Keratinocyte (primary cell): Measurements from ENCODE around the gene TNP2. TPM values are rescaled to one million over a fixed set of nuclear protein-coding genes. Genes with fewer than 3 reads are reported as not detected.

Experiments
- DNase-seq: peaks from one replicate; pipeline ENCODE4 v3.0.0-alpha.2; 2011; ENCODE audit warnings: low read depth, missing footprints, low spot score
- FAIRE-seq: peaks from 2 replicates; lab custom pipeline; 2011; peaks lifted over from hg19 to GRCh38; lab: Jason Lieb, UNC
- H2AFZ ChIP-seq: 2 replicates; pipeline ENCODE4 v1.6.0; 2012; ENCODE audit warnings: low read length, control low read depth, inconsistent platforms; ENCODE audit not compliant: control insufficient read depth
- H3K27ac ChIP-seq: 2 replicates; pipeline ENCODE4 v1.5.1; 2011; ENCODE audit warnings: low read length; ENCODE audit not compliant: control insufficient read depth, insufficient read depth
- H3K27me3 ChIP-seq: 3 replicates; pipeline ENCODE4 v1.6.0; 2011; ENCODE audit warnings: low read length; ENCODE audit not compliant: control insufficient read depth, insufficient read depth; ENCODE audit errors: extremely low read depth
- H3K36me3 ChIP-seq, 2 experiments: 2 replicates in 1 of 2; 3 replicates in 1 of 2; pipeline ENCODE4 v1.5.1; 2011; ENCODE audit warnings: low read length in 2 of 2, mild to moderate bottlenecking in 1 of 2; ENCODE audit not compliant: control insufficient read depth in 2 of 2, insufficient read depth in 2 of 2; ENCODE audit errors: extremely low read depth in 1 of 2
- H3K4me1 ChIP-seq: 3 replicates; pipeline ENCODE4 v1.5.1; 2011; ENCODE audit warnings: low read length; ENCODE audit not compliant: control insufficient read depth, insufficient read depth; ENCODE audit errors: extremely low read depth
- H3K4me2 ChIP-seq: 3 replicates; pipeline ENCODE4 v1.6.0; 2011; ENCODE audit warnings: low read depth, low read length; ENCODE audit not compliant: control insufficient read depth, insufficient read depth; ENCODE audit errors: extremely low read depth
- H3K4me3 ChIP-seq, 3 experiments: fragments of 200-600 bp in 1 of 3; sonication (generic) in 1 of 3; 2 replicates in 2 of 3; 3 replicates in 1 of 3; pipeline ENCODE4 v1.5.1; 2011 to 2016; ENCODE audit warnings: low read length in 3 of 3, mild to moderate bottlenecking in 3 of 3, control low read depth in 2 of 3, inconsistent platforms in 1 of 3, low read depth in 1 of 3, mixed read lengths in 1 of 3, mixed run types in 1 of 3, moderate library complexity in 1 of 3; ENCODE audit not compliant: control insufficient read depth in 2 of 3, insufficient read depth in 2 of 3; ENCODE audit errors: extremely low read depth in 1 of 3
- H3K79me2 ChIP-seq: 2 replicates; pipeline ENCODE4 v1.6.0; 2012; ENCODE audit warnings: low read length; ENCODE audit not compliant: control insufficient read depth, insufficient read depth
- H3K9ac ChIP-seq: 3 replicates; pipeline ENCODE4 v1.6.0; 2011; ENCODE audit warnings: low read length; ENCODE audit not compliant: control insufficient read depth, insufficient read depth; ENCODE audit errors: extremely low read depth
- H3K9me1 ChIP-seq: 3 replicates; pipeline ENCODE4 v1.6.0; 2011; ENCODE audit warnings: low read length; ENCODE audit not compliant: control insufficient read depth, insufficient read depth; ENCODE audit errors: extremely low read depth
- H3K9me3 ChIP-seq: 2 replicates; pipeline ENCODE4 v1.5.1; 2012; ENCODE audit warnings: low read depth, low read length; ENCODE audit not compliant: control insufficient read depth
- H4K20me1 ChIP-seq: 3 replicates; pipeline ENCODE4 v1.6.0; 2011; ENCODE audit warnings: low read length; ENCODE audit not compliant: control insufficient read depth, insufficient read depth; ENCODE audit errors: extremely low read depth
- CTCF ChIP-seq, 3 experiments: IDR thresholded peaks in 1 of 3; conservative IDR thresholded peaks in 1 of 3; optimal IDR thresholded peaks in 1 of 3; 2 replicates in 2 of 3; 3 replicates in 1 of 3; pipeline versions ENCODE3 to v1.5.1; 2011; ENCODE audit warnings: low read length in 3 of 3, mild to moderate bottlenecking in 3 of 3, moderate library complexity in 2 of 3, control low read depth in 1 of 3, inconsistent platforms in 1 of 3; ENCODE audit not compliant: insufficient read depth in 2 of 3; ENCODE audit errors: extremely low read depth in 1 of 3
- EZH2 ChIP-seq: IDR thresholded peaks from one replicate; pipeline ENCODE4 v1.6.1; 2012; ENCODE audit warnings: inconsistent platforms, mild to moderate bottlenecking, low read length, moderate library complexity
- dilution Hi-C: fragments of 300-500 bp; cut with MboI; formaldehyde crosslinking; loops from one replicate; pipeline ENCODE4 v1.7.0; 2020; ENCODE audit warnings: low sequenced_read_pairs; ENCODE audit not compliant: extremely low pct_ligation_motif_present
- polyA plus RNA-seq, 5 experiments: library from polyadenylated mRNA; depleted of rRNA in 3 of 5; stranded (reverse) in 3 of 5; stranded (forward) in 1 of 5; unstranded in 1 of 5; fragments of >200 nt; gene quantifications; 1 replicate in 1 of 5; 2 replicates in 3 of 5; 3 replicates in 1 of 5; pipeline versions ENCODE4 v1.2.1 to v1.2.3, GENCODE V29; 2011 to 2012; ENCODE audit warnings: missing spikeins in 2 of 5, low read depth in 1 of 5, low replicate concordance in 1 of 5

The TNP2 gene
- polyA plus RNA-seq, 1 donor (not counting 4 experiments of a cell fraction or from before 2014, with no cell fraction given): not detected

- H3K9me3 ChIP-seq: no peaks in the 10 kb centered on the region
- DNase-seq: no peak
- no peaks in the 10 kb centered on the region for H3K27me3 ChIP-seq
These were observed 39.7 kb downstream of the TNP2 start for GRCh38 chr16:11229432-11229831.

GRCh38 chr16:11225677-11226549 lies 43.2 kb downstream of the TNP2 start:
- FAIRE-seq (no peak), DNase-seq (no peak)
- H3K36me3 ChIP-seq: no peaks in the 10 kb centered on the region
- no peak overlapping the region for H3K9ac ChIP-seq
- H3K9me1 ChIP-seq: no peaks in the 10 kb centered on the region
- H3K4me3 ChIP-seq: no peak overlapping the region
- H3K4me1 ChIP-seq: no peaks in the 10 kb centered on the region
- no peak overlapping the region for H3K27ac ChIP-seq
- no peaks in the 10 kb centered on the region for H3K27me3 ChIP-seq
- H2AFZ ChIP-seq: no peak overlapping the region
- H3K4me2 ChIP-seq: no peak overlapping the region
- H3K9me3 ChIP-seq: no peaks in the 10 kb centered on the region
- dilution Hi-C loops: no loop called here
- no peaks in the 10 kb centered on the region for H4K20me1 ChIP-seq
- TF ChIP-seq EZH2: no peak
- TF ChIP-seq CTCF (optimal IDR thresholded peaks at IDR 0.05 in 1 of 3, IDR thresholded peaks at IDR 0.05 in 1 of 3, conservative IDR thresholded peaks at IDR 0.05 in 1 of 3; ENCODE audit: extremely low read depth in 1 of 3, insufficient read depth in 2 of 3, low read length in 3 of 3): no peak
- no peaks in the 10 kb centered on the region for H3K79me2 ChIP-seq

More at GRCh38 chr16:11229432-11229831, 39.7 kb downstream of the TNP2 start:
- Histone ChIP-seq H3K79me2 (no peaks in the 10 kb centered on the region), H2AFZ (no peak overlapping the region), H3K9me1 (no peaks in the 10 kb centered on the region), H3K36me3 (no peaks in the 10 kb centered on the region), H3K9ac (no peak overlapping the region), H4K20me1 (no peaks in the 10 kb centered on the region), H3K4me2 (no peak overlapping the region), H3K4me3 (no peak overlapping the region), H3K27ac (no peak overlapping the region), H3K4me1 (peaks cover 4% of the 10 kb centered on the region)
- dilution Hi-C loops: no loop called here
- TF ChIP-seq EZH2: no peak
- no peak for TF ChIP-seq CTCF (optimal IDR thresholded peaks at IDR 0.05 in 1 of 3, IDR thresholded peaks at IDR 0.05 in 1 of 3, conservative IDR thresholded peaks at IDR 0.05 in 1 of 3; ENCODE audit: extremely low read depth in 1 of 3, insufficient read depth in 2 of 3, low read length in 3 of 3)
- no peak for FAIRE-seq
